ENCODE results near the gene TANGO2.

DNA sequence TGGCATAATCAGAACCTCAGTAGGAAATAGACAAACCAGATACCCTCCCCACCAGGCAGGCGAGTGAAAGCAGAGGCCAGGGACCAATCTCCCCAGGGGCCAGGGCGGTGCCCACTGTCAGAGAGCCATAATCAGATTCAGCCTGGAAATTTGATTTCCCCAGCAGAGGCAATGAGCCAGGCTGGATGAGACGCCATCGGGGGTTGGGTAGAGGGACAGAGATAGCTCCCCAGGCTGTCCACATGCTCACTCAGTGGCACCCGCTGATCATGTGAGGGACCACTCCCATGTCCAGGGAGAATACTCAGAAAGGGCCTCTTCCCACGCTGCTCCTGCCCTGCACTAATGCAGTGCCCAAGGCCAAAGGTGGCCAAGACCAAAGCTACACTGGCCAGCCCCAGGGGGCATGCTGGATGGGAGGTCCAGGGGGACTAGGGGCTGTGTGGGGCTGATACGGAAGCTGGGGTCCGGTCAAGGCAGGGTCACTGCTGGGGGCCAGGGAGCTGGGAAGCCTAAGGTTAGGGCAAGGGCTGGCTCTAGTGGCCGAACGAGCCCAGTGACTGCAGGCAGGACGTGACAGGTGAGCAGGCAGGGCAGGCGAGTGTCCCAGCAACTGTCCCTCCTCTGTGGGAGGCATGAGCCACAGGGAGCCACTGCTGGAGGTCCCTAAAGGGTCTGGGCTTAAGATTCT lies 24.1 kb upstream of the TANGO2 start:
- TF ChIP-seq, protein P1, sequence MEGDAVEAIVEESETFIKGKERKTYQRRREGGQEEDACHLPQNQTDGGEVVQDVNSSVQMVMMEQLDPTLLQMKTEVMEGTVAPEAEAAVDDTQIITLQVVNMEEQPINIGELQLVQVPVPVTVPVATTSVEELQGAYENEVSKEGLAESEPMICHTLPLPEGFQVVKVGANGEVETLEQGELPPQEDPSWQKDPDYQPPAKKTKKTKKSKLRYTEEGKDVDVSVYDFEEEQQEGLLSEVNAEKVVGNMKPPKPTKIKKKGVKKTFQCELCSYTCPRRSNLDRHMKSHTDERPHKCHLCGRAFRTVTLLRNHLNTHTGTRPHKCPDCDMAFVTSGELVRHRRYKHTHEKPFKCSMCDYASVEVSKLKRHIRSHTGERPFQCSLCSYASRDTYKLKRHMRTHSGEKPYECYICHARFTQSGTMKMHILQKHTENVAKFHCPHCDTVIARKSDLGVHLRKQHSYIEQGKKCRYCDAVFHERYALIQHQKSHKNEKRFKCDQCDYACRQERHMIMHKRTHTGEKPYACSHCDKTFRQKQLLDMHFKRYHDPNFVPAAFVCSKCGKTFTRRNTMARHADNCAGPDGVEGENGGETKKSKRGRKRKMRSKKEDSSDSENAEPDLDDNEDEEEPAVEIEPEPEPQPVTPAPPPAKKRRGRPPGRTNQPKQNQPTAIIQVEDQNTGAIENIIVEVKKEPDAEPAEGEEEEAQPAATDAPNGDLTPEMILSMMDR (conservative IDR thresholded peaks at IDR 0.05; ENCODE audit: low read depth, low read length), result no peak
- TF ChIP-seq EZH2 (IDR thresholded peaks at IDR 0.05; ENCODE audit: borderline replicate concordance, low read depth, low read length, poor library complexity, severe bottlenecking), result no peak

All from A673 (cell line).